ENCODE measurements around the gene PPIP5K1.

DNA sequence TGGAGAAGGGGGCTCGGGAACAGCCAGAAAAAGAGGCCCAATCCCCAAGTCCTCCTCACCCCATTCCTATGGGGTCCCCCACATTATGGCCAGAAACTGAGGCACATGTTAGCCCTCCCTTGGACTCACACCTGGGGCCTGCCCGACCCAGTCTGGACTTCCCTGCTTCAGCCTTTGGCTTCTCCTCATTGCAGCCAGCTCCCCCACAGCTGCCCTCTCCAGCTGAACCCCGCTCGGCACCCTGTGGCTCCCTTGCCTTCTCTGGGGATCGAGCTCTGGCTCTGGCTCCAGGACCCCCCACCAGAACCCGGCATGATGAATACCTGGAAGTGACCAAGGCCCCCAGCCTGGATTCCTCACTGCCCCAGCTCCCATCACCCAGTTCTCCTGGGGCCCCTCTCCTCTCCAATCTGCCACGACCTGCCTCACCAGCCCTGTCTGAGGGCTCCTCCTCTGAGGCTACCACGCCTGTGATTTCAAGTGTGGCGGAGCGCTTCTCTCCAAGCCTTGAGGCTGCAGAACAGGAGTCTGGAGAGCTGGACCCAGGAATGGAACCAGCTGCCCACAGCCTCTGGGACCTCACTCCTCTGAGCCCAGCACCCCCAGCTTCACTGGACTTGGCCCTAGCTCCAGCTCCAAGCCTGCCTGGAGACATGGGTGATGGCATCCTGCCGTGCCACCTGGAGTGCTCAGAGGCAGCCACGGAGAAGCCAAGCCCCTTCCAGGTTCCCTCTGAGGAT lies 62.0 kb downstream of the PPIP5K1 start:
- TF ChIP-seq, protein P1, sequence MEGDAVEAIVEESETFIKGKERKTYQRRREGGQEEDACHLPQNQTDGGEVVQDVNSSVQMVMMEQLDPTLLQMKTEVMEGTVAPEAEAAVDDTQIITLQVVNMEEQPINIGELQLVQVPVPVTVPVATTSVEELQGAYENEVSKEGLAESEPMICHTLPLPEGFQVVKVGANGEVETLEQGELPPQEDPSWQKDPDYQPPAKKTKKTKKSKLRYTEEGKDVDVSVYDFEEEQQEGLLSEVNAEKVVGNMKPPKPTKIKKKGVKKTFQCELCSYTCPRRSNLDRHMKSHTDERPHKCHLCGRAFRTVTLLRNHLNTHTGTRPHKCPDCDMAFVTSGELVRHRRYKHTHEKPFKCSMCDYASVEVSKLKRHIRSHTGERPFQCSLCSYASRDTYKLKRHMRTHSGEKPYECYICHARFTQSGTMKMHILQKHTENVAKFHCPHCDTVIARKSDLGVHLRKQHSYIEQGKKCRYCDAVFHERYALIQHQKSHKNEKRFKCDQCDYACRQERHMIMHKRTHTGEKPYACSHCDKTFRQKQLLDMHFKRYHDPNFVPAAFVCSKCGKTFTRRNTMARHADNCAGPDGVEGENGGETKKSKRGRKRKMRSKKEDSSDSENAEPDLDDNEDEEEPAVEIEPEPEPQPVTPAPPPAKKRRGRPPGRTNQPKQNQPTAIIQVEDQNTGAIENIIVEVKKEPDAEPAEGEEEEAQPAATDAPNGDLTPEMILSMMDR (IDR thresholded peaks at IDR 0.05), result no peak
- no peak for TF ChIP-seq POLR2A (IDR thresholded peaks at IDR 0.05)

Data from testis (tissue), 2 donors.